Hepatocyte (in vitro differentiated cells): ENCODE measurements around the gene PAFAH1B2. TPM values are rescaled to one million over a fixed set of nuclear protein-coding genes. Genes with fewer than 3 reads are reported as not detected.

ENCODE experiments used
- DNase-seq: peaks from one replicate; pipeline ENCODE4 v3.0.0-alpha.2; 2016; ENCODE audit warnings: low spot score
- H2AFZ ChIP-seq: fragments of 200-600 bp; sonication (generic); 2 replicates; pipeline ENCODE4 v1.6.0; 2016; ENCODE audit warnings: antibody characterized with exemption, mild to moderate bottlenecking
- H3K27ac ChIP-seq: fragments of 200-600 bp; sonication (generic); 2 replicates; pipeline ENCODE4 v1.5.1; 2016; ENCODE audit warnings: mild to moderate bottlenecking
- H3K27me3 ChIP-seq: fragments of 200-600 bp; sonication (generic); 2 replicates; pipeline ENCODE4 v1.6.1; 2016
- H3K36me3 ChIP-seq: fragments of 200-600 bp; sonication (generic); replicated peaks from 2 replicates; pipeline ENCODE4 v1.5.1; 2016; ENCODE audit warnings: low read depth; ENCODE audit not compliant: insufficient read depth
- H3K4me1 ChIP-seq: fragments of 200-600 bp; sonication (generic); 2 replicates; pipeline ENCODE4 v1.5.1; 2016; ENCODE audit warnings: mild to moderate bottlenecking, moderate library complexity; ENCODE audit not compliant: insufficient read depth
- H3K4me2 ChIP-seq: fragments of 200-600 bp; sonication (generic); 2 replicates; pipeline ENCODE4 v1.6.0; 2016
- H3K4me3 ChIP-seq: fragments of 200-600 bp; sonication (generic); 2 replicates; pipeline ENCODE4 v1.5.1; 2016; ENCODE audit warnings: mild to moderate bottlenecking
- H3K79me2 ChIP-seq: fragments of 200-600 bp; sonication (generic); 2 replicates; pipeline ENCODE4 v1.6.0; 2017; ENCODE audit warnings: mild to moderate bottlenecking
- H3K9me2 ChIP-seq: fragments of 200-600 bp; sonication (generic); replicated peaks from 2 replicates; pipeline ENCODE4 v1.6.0; 2017; ENCODE audit warnings: mild to moderate bottlenecking; ENCODE audit not compliant: insufficient read depth
- H3K9me3 ChIP-seq: fragments of 200-600 bp; sonication (generic); 2 replicates; pipeline ENCODE4 v1.5.1; 2016; ENCODE audit warnings: low read depth, mild to moderate bottlenecking
- H4K20me1 ChIP-seq: fragments of 200-600 bp; sonication (generic); 2 replicates; pipeline ENCODE4 v1.6.0; 2016; ENCODE audit warnings: mild to moderate bottlenecking; ENCODE audit not compliant: insufficient read depth, poor library complexity, severe bottlenecking
- CTCF ChIP-seq: fragments of 200-600 bp; sonication (generic); IDR thresholded peaks from 2 replicates; pipeline ENCODE4 v1.5.1; 2016; ENCODE audit warnings: antibody characterized with exemption, mild to moderate bottlenecking; ENCODE audit not compliant: poor library complexity
- EZH2 ChIP-seq: fragments of 200-600 bp; sonication (generic); IDR thresholded peaks from 2 replicates; pipeline ENCODE4 v1.6.1; 2016; ENCODE audit warnings: antibody characterized with exemption, mild to moderate bottlenecking, borderline replicate concordance
- EZH2phosphoT487 ChIP-seq: fragments of 200-600 bp; sonication (generic); IDR thresholded peaks from one replicate; pipeline ENCODE4 v1.6.1; 2018; ENCODE audit warnings: antibody characterized with exemption, mild to moderate bottlenecking, low read depth, moderate library complexity; ENCODE audit not compliant: unreplicated experiment, severe bottlenecking
- WGBS: methylation state at CpG from one replicate; pipeline ENCODE4 v1.1.6; 2016; ENCODE audit warnings: low lambda C conversion rate; ENCODE audit errors: missing lambda C conversion rate; 5-methylcytosine and 5-hydroxymethylcytosine counted together
- polyA plus RNA-seq: library from polyadenylated mRNA; unstranded; fragments of >200 nt; fragmentation: Nextera tagmentation; extraction: Ambion mirVana; gene quantifications from 2 replicates; pipeline ENCODE4 v1.2.1, GENCODE V29; 2016
- total RNA-seq: library from RNA; depleted of rRNA; stranded (reverse); fragments of >200 nt; gene quantifications from 2 replicates; pipeline ENCODE4 v1.2.3, GENCODE V29; 2014

PAFAH1B2 gene
- total and polyA plus RNA-seq, 2 experiments from 2014 or later, result 30.8 to 103 TPM

- peaks cover 14% of the 10 kb centered on the region for H3K4me1 ChIP-seq
- H3K79me2 ChIP-seq, result no peaks in the 10 kb centered on the region
These were observed 58.4 kb downstream of the PAFAH1B2 start for GRCh38 chr11:117202386-117203068.

DNA sequence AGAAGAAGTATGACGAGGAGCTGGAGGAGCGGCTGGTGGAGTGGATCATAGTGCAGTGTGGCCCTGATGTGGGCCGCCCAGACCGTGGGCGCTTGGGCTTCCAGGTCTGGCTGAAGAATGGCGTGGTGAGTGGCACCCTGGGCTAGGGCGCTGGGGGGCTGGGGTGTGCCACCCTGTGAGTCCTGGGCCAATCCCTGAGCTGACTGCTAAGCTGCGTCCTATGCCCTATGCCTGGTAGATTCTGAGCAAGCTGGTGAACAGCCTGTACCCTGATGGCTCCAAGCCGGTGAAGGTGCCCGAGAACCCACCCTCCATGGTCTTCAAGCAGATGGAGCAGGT lies 59.0 kb downstream of the PAFAH1B2 start:
- Histone ChIP-seq H3K79me2 (no peaks in the 10 kb centered on the region), H3K27ac (no peak overlapping the region), H4K20me1 (no peaks in the 10 kb centered on the region), H3K9me3 (no peaks in the 10 kb centered on the region), H3K4me1 (peaks cover 10% of the 10 kb centered on the region), H3K4me2 (no peak overlapping the region), H3K9me2 (no peaks in the 10 kb centered on the region), H2AFZ (no peak overlapping the region), H3K36me3 (no peaks in the 10 kb centered on the region), H3K4me3 (no peak overlapping the region), H3K27me3 (no peaks in the 10 kb centered on the region)
- no peak for DNase-seq
- TF ChIP-seq EZH2phosphoT487, result no peak
- no peak for TF ChIP-seq CTCF
- TF ChIP-seq EZH2, result no peak
- WGBS, result 98% methylated on average over 10 of the region's 10 CpGs

More at GRCh38 chr11:117202386-117203068, 58.4 kb downstream of the PAFAH1B2 start:
- Histone ChIP-seq H3K4me2 (no peak overlapping the region), H3K9me3 (no peaks in the 10 kb centered on the region), H3K36me3 (no peaks in the 10 kb centered on the region), H3K27me3 (no peaks in the 10 kb centered on the region), H3K27ac (no peak overlapping the region), H2AFZ (no peak overlapping the region), H4K20me1 (no peaks in the 10 kb centered on the region), H3K4me3 (no peak overlapping the region), H3K9me2 (no peaks in the 10 kb centered on the region)
- DNase-seq, result no peak
- TF ChIP-seq EZH2phosphoT487, result no peak
- no peak for TF ChIP-seq EZH2
- no peak for TF ChIP-seq CTCF
- WGBS, result 88% methylated on average over 7 of the region's 7 CpGs

DNA sequence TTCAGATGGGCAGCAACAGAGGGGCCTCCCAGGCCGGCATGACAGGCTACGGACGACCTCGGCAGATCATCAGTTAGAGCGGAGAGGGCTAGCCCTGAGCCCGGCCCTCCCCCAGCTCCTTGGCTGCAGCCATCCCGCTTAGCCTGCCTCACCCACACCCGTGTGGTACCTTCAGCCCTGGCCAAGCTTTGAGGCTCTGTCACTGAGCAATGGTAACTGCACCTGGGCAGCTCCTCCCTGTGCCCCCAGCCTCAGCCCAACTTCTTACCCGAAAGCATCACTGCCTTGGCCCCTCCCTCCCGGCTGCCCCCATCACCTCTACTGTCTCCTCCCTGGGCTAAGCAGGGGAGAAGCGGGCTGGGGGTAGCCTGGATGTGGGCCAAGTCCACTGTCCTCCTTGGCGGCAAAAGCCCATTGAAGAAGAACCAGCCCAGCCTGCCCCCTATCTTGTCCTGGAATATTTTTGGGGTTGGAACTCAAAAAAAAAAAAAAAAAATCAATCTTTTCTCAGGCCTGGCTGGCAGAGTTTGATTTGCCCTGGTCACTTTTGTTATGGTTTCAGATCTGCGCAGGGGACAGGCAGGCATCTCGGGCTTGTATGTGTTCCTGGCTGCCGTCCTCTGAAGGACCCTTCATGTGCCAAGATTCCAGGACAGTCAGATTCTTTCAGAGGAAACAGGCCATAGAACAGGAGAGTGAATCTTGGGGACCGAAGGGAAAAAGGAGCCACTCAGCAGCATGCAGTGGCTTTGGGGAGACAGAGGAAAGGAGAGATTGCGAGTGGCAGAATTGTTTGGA lies 60.4 kb downstream of the PAFAH1B2 start:
- no peaks in the 10 kb centered on the region for H3K4me1 ChIP-seq
- H3K4me2 ChIP-seq, result no peak overlapping the region
- no peaks in the 10 kb centered on the region for H3K79me2 ChIP-seq

More for the DNA sequence above, 60.4 kb downstream of the PAFAH1B2 start:
- Histone ChIP-seq H3K27me3 (no peaks in the 10 kb centered on the region), H3K4me3 (no peak overlapping the region), H3K9me2 (no peaks in the 10 kb centered on the region), H3K36me3 (no peaks in the 10 kb centered on the region), H2AFZ (no peak overlapping the region), H3K27ac (no peak overlapping the region), H3K9me3 (no peaks in the 10 kb centered on the region), H4K20me1 (no peaks in the 10 kb centered on the region)
- no peak for DNase-seq
- TF ChIP-seq CTCF (no peak), EZH2phosphoT487 (no peak), EZH2 (no peak)
- 91% methylated on average over 17 of the region's 17 CpGs for WGBS
